GM12874 (cell line): ENCODE results near the gene SF3A1.

ENCODE experiments used
- TF ChIP-seq, protein P1 (sequence below): IDR thresholded peaks from 2 replicates; pipeline ENCODE4 v1.5.1; 2011; ENCODE audit warnings: low read depth, mild to moderate bottlenecking, control low read depth, low read length, moderate library complexity; ENCODE audit not compliant: insufficient read depth

The SF3A1 gene

GRCh38 chr22:30308093-30308492 lies 48.6 kb downstream of the SF3A1 start:
- TF ChIP-seq, protein P1, sequence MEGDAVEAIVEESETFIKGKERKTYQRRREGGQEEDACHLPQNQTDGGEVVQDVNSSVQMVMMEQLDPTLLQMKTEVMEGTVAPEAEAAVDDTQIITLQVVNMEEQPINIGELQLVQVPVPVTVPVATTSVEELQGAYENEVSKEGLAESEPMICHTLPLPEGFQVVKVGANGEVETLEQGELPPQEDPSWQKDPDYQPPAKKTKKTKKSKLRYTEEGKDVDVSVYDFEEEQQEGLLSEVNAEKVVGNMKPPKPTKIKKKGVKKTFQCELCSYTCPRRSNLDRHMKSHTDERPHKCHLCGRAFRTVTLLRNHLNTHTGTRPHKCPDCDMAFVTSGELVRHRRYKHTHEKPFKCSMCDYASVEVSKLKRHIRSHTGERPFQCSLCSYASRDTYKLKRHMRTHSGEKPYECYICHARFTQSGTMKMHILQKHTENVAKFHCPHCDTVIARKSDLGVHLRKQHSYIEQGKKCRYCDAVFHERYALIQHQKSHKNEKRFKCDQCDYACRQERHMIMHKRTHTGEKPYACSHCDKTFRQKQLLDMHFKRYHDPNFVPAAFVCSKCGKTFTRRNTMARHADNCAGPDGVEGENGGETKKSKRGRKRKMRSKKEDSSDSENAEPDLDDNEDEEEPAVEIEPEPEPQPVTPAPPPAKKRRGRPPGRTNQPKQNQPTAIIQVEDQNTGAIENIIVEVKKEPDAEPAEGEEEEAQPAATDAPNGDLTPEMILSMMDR: no peak

GRCh38 chr22:30307041-30307574 lies 49.6 kb downstream of the SF3A1 start:
- TF ChIP-seq, protein P1: no peak

DNA sequence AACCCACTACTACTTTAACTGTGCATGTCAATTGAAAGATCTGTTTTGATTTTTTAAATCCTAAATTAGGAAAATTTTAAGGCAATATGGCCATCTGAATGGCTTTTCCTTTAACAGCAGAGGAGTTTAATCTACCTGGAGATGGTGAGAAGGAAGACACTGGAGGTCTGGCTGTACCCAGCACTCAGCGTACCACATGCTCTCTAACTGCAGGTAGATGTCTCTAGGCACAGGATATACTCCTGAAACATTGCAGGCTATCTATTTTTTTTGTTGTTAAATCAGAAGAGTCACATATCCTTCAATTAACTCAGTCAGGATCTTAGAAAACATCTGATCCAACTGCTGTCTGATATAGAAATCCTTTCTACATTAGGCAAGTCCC lies 50.1 kb downstream of the SF3A1 start:
- TF ChIP-seq, protein P1: no peak

GRCh38 chr22:30305906-30306626 lies 50.6 kb downstream of the SF3A1 start:
- TF ChIP-seq, protein P1: no peak

- TF ChIP-seq, protein P1: no peak
Measured at GRCh38 chr22:30305519-30305905, 51.2 kb downstream of the SF3A1 start.

DNA sequence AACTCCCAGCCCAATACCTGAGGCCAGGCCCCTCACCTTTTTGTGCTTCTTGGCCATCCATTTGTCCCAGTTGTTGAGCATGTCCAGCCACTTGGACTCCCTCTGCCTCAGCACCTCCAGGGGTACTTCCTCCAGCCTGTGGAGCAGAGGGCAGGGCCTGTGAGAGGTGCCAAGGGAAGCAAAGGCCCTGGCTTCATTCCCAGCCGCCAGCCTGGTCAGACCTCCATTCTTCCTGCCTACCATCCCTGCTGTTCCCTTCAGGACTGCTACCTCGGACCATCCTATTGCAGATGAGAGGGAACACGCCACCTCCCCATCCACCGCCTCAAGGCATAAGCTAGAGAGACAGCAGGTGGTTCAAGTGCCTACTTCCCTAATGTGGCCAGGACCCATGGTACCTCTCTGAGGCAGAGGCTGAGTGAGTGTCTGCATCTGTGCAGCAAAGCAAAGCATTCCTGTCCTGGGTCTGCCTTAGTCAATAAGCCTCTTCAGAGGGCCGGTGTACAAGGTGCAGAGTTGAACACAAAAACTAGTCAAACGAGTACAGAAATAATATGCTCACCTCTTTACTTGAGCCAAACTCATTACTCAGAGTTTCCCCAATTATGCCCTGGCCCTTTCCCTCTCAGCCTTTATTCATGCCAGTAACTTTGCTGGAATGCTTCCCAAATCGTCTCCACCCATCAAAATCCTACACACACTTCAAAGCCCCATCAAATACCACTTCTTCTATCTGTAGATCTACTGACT lies 52.0 kb downstream of the SF3A1 start:
- TF ChIP-seq, protein P1: no peak

DNA sequence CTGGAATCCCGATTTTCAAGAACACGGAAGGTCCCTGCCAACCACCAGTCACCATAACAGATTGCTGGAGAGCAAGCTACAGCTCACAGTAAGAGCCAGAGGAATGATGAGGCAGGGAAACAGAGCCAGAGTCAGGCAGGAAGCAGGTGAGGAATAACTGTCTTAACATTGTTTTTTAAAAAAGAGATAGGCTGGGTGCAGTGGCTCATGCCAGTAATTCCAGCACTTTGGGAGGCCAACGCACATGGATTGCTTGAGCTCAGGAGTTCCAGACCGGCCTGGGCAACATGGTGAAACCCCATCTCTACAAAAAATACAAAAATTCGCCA lies 53.9 kb downstream of the SF3A1 start:
- TF ChIP-seq, protein P1: no peak
